Activated CD8-positive, alpha-beta T cell treated with anti-CD3 and anti-CD28 coated beads for 36 hours (primary cell): ENCODE data around the gene LRRC4C. TPM values are rescaled to one million over a fixed set of nuclear protein-coding genes. Genes with fewer than 3 reads are reported as not detected.

Experiments
- ATAC-seq: fragments of 200-7000 bp; cut with Tn5 transposase; one replicate; pipeline ENCODE4 v1.10.0; 2021; ENCODE audit warnings: mild to moderate bottlenecking, moderate library complexity
- CTCF ChIA-PET: fragments of 350-600 bp; sonication (Branson Sonifier 250); formaldehyde crosslinking; loops from one replicate; lab custom pipeline; 2021; ENCODE audit warnings: antibody characterized with exemption; lab: Charles Lee
- POLR2A ChIA-PET: fragments of 350-600 bp; sonication (Branson Sonifier 250); formaldehyde crosslinking; loops from one replicate; lab custom pipeline; 2021; ENCODE audit warnings: antibody characterized with exemption; lab: Charles Lee
- DNase-seq: peaks from one replicate; pipeline ENCODE4 v3.0.0-alpha.2; 2020
- H3K27ac Mint-ChIP-seq: one replicate; pipeline ENCODE4 v1.8.0; 2021; ENCODE audit warnings: mild to moderate bottlenecking, mixed read lengths
- H3K27me3 Mint-ChIP-seq: one replicate; pipeline ENCODE4 v1.8.0; 2021; ENCODE audit warnings: mixed read lengths
- H3K36me3 Mint-ChIP-seq: one replicate; pipeline ENCODE4 v1.8.0; 2021; ENCODE audit warnings: low read depth, mixed read lengths
- H3K4me1 Mint-ChIP-seq: one replicate; pipeline ENCODE4 v1.8.0; 2021; ENCODE audit warnings: low read depth, mixed read lengths
- H3K4me3 Mint-ChIP-seq: one replicate; pipeline ENCODE4 v1.8.0; 2021; ENCODE audit warnings: mild to moderate bottlenecking, moderate library complexity, mixed read lengths
- H3K9me3 Mint-ChIP-seq: one replicate; pipeline ENCODE4 v1.8.0; 2021; ENCODE audit warnings: mixed read lengths
- CTCF ChIP-seq: fragments of 200-600 bp; IDR thresholded peaks from one replicate; pipeline ENCODE4 v1.8.0; 2022; ENCODE audit warnings: antibody characterized with exemption, mild to moderate bottlenecking
- intact Hi-C: fragments of 100-400 bp; cut with micrococcal nuclease; formaldehyde crosslinking; loops from one replicate; pipeline ENCODE4 v1.10.0; 2022
- total RNA-seq, 2 experiments: library from RNA; stranded (reverse); gene quantifications; one replicate each; pipeline ENCODE4 v1.2.3, GENCODE V29; 2021

The LRRC4C gene
- total RNA-seq, 2 experiments from 2014 or later: not detected

GRCh38 chr11:40417627-40418026 is 1041.8 kb downstream of the LRRC4C start:
- ATAC-seq: no peak
- H3K9me3 Mint-ChIP-seq: peaks cover 22% of the 10 kb centered on the region
- no peak overlapping the region for H3K27ac Mint-ChIP-seq
- CTCF ChIA-PET: no interaction called here
- no peaks in the 10 kb centered on the region for H3K27me3 Mint-ChIP-seq
- TF ChIP-seq CTCF: no peak
- intact Hi-C loops: no loop called here
- POLR2A ChIA-PET: no interaction called here
- no peaks in the 10 kb centered on the region for H3K4me1 Mint-ChIP-seq
- DNase-seq: no peak
- H3K36me3 Mint-ChIP-seq: no peaks in the 10 kb centered on the region
- H3K4me3 Mint-ChIP-seq: no peak overlapping the region

- ATAC-seq: no peak
- Mint-ChIP-seq H3K27ac (no peak overlapping the region), H3K4me3 (no peak overlapping the region), H3K36me3 (no peaks in the 10 kb centered on the region), H3K4me1 (no peaks in the 10 kb centered on the region), H3K27me3 (no peaks in the 10 kb centered on the region), H3K9me3 (peaks cover 10% of the 10 kb centered on the region)
- no peak for TF ChIP-seq CTCF
- intact Hi-C loops: no loop called here
- no peak for DNase-seq
- CTCF ChIA-PET: no interaction called here
- POLR2A ChIA-PET: no interaction called here
Observed at GRCh38 chr11:40407355-40407754, 1052.1 kb downstream of the LRRC4C start.

- no peaks in the 10 kb centered on the region for H3K27me3 Mint-ChIP-seq
- no peaks in the 10 kb centered on the region for H3K36me3 Mint-ChIP-seq
- H3K9me3 Mint-ChIP-seq: peaks cover 10% of the 10 kb centered on the region
- POLR2A ChIA-PET: no interaction called here
- intact Hi-C loops: no loop called here
- H3K27ac Mint-ChIP-seq: no peak overlapping the region
- CTCF ChIA-PET: no interaction called here
- ATAC-seq: no peak
- no peak for TF ChIP-seq CTCF
- no peaks in the 10 kb centered on the region for H3K4me1 Mint-ChIP-seq
- no peak for DNase-seq
- H3K4me3 Mint-ChIP-seq: no peak overlapping the region
Observed at GRCh38 chr11:40405614-40406013, 1053.8 kb downstream of the LRRC4C start.

- no peak for TF ChIP-seq CTCF
- CTCF ChIA-PET: no interaction called here
- intact Hi-C loops: no loop called here
- no peak for ATAC-seq
- Mint-ChIP-seq H3K27ac (no peak overlapping the region), H3K27me3 (no peaks in the 10 kb centered on the region), H3K4me1 (no peaks in the 10 kb centered on the region), H3K4me3 (no peak overlapping the region), H3K36me3 (no peaks in the 10 kb centered on the region), H3K9me3 (peaks cover 15% of the 10 kb centered on the region)
- no peak for DNase-seq
- POLR2A ChIA-PET: no interaction called here
Observed at GRCh38 chr11:40403321-40403720, 1056.1 kb downstream of the LRRC4C start.

GRCh38 chr11:40401132-40401853 is 1058.2 kb downstream of the LRRC4C start:
- no peak overlapping the region for H3K4me3 Mint-ChIP-seq

More at GRCh38 chr11:40401132-40401853, 1058.2 kb downstream of the LRRC4C start:
- H3K9me3 Mint-ChIP-seq: peaks cover 14% of the 10 kb centered on the region
- H3K27me3 Mint-ChIP-seq: no peaks in the 10 kb centered on the region
- ChIA-PET CTCF (no interaction called here), POLR2A (no interaction called here)
- DNase-seq (no peak), ATAC-seq (no peak)
- H3K36me3 Mint-ChIP-seq: no peaks in the 10 kb centered on the region
- no peaks in the 10 kb centered on the region for H3K4me1 Mint-ChIP-seq
- no peak overlapping the region for H3K27ac Mint-ChIP-seq
- intact Hi-C loops: no loop called here
- TF ChIP-seq CTCF: no peak
